ENCODE data around the gene MPO.

MPO gene

GRCh38 chr17:58306131-58306951 is 25.6 kb upstream of the MPO start:
- DNase-seq, result no peak

GRCh38 chr17:58305626-58306025 is 24.9 kb upstream of the MPO start:
- no peak for DNase-seq

DNA sequence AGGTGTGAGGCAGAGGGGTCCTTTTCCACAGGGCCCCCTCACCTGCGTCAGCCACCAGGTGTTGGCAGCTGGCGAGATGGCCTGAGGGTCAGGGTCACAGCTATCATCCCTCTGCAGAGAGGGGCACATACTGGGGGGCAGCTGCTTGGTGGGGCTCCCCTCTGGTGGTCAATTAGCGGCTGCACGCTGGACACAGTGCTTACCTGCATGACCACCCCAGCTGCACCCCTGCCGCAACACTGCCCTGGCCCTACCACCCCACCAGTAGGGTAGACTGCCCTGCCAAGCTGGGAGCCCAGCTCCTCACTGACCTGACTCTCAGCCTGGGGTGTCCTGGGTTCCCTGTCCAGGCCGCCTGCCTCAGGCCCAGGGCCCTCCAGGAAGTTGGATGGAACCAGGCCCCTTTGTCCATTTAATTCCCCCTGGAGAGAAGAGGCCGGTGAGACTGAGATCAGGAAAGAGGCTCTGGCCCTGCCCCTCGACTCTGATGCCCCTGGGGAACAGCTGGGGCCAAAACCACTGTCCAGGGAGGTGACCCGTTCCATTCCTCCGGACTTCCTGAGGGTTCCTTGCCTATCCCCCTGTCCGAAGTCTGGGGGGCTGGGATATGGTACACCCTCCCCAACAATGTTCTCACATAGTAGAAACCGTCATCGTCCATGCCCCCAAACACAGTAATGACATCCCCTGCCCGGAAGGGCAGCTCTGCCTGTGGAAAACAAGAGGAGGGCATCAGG is 24.2 kb upstream of the MPO start:
- no peak for DNase-seq

DNA sequence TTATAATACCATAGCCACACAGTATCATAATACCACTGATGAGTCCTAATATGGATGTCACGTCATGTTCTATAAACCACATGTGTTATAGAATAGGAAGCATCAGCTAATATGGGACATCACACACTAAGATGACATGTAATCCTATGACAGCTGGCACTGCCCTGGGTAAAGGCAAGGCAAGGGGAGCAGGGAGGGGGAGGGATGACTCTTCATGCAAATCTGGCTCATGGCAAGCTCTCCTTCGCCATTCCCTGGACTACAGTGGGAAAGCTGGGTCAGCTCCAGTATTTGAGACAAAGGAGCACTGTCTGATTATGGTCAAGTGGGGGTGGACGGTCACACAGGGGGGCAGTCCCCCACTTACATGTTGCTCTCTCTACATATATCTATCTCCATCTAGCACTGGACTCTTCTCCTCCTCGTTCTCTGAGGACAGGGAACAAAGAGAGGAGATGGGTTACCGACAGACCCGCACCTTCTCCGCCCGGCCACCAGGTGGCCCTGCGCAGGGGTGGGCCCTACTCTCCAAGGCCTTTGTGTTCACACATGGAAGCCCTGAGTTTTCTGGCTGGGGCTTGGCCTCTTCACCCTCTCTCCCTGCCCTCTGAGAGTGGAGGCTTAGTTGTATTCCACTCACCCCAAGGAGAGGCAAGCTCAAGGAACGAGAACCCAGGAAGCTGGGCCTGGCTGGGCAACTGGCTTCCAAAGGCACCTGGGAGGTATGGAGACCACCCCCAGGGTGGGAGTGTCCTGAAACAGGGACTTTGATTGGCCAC is 23.4 kb upstream of the MPO start:
- DNase-seq, result peak; percentile 95

DNA sequence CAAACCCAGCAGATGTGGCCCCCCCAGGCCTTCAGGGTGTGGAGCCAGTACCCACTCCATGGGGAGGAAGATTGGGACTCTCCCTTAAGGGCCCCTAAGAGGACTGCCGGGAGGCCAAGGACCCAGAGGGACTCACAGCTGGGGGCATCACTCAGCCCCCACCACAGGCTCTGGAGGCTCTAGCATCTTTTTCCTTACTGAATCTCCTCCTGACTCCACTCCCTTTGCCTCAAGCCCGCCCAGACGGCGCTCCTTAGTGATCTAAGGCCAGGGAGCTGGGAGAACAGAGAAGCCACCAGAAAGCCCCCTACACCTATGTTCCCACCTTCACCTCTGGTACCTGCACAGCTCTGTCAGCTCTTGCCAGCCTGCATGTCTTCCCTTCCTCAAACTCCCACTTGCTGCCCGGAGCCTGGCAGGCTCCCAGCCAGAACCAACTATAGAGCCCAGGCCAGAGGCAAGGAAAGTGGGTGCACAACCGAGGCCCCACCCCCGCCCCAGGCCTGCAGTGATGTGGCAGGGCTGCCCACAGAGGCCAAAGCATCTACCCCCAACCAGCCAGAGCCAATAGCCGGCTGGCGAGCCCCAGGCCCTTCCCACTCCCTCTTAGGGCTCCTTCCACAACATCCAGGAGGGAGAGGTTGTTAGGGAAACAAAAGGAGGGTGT is 22.3 kb upstream of the MPO start:
- no peak for DNase-seq

- peak; percentile 9 for DNase-seq
These were observed 21.6 kb upstream of the MPO start for GRCh38 chr17:58302171-58302918.

DNA sequence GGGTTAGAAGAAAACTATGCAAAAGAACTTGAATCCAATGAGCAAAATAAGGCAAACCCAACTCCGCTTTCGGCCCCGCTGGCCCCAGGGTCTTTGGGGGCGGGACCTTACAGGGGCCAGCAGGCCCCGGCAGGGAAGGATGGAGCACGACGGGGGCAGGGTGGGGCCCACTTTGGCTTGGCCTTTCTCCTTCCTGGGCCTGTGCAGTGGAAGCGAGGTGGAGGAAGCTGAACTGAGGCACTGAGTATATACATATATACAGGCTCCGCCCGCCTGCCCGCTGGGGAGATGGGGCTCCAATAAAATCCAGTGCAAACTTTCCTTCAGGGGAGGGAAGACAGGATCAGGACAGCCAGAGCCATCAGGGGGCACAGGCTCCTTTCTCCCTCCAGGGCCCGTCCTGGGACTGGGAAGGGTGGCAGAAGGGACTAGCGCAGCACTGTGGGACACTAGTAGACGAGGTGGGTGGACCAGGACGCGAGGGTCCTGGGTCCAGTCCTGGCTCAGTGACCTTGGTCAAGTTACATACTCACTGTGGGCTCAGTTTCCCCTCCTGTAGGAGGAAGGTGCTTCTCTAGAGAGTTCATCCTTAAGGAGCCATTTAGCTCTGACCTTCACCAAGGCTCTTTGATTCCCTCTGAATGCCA is 20.9 kb upstream of the MPO start:
- DNase-seq, result no peak

DNA sequence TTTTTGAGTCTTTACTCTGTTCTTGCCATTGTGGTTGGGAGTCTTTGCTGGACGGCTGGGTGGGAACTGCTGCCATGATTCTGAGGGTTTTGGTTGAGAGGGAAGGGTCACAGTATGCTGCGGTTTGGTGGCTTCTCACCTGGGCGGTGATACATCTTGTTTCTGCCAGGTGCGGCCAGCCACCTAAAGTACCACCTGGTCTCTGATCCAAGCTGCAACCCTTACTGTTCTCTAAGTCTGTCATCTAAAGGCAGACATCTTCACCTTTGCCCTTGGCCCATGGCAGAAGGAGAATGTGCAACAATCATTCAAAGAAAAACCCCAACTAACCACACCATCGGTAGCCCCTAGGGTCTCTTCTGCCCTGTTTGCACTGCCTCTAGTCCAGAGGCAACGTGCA is 19.6 kb upstream of the MPO start:
- no peak for DNase-seq

- no peak for DNase-seq
These were observed 13.3 kb upstream of the MPO start for GRCh38 chr17:58294034-58294433.

DNA sequence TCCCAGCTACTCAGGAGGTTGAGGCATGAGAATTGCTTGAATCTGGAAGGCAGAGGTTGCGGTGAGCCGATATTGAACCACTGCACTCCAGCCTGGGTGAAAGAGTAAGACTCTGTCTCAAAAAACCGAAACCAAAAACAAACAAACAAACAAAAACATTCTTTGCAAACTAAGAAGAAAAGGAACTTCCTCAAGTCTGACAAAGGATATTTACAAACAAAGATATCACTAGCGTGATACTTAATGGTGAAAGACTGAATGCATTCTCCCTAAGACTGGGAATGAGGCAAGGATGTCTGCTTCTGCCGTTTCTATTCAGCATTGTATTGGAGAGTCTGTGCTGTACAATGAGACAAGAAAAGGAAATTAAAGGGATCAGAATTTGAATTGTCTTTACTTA is 10.5 kb upstream of the MPO start:
- DNase-seq, result no peak

GRCh38 chr17:58289869-58290268 is 9.1 kb upstream of the MPO start:
- DNase-seq, result peak; percentile 52

- no peak for DNase-seq
These were observed 4.7 kb upstream of the MPO start for GRCh38 chr17:58285422-58285810.

DNA sequence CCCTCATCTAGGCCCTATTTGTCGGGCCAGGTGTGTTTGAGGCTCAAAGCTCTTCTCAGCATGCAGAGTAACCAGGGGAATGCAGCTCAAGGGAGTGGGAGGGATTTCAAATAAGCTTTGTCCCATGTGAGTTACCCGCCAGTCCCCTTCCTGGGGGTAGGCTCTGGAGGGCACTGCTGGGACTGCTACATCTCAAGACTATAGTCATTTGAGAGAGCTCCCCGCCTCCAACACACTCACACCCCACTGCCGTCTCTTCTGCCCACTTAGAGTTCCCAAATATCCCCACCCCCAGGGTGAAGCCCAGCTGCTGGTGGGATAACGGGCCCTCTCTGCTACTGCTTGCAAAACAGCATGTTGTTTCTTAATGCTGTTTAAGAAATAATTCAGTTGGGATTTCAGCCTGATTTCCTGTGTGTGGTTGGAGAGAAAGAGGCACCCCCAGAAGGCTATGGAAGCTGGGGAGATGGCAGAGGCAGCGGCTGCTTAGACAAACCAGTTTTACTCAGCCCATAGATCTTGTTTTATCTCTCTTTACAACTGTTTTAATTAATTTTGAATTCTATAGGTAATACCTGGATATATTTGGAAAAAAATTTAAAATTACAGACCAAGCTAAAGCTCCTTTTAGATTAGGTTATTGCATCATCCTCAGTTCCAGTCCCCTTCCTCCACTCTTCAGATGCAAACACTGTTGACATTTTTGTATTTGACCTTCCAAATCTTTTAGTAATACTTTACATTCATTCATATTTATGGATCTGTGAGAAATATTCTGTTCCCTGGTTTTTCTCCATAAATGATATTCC is 4.1 kb upstream of the MPO start:
- DNase-seq, result no peak

GRCh38 chr17:58283674-58284612 is 3.2 kb upstream of the MPO start:
- DNase-seq, result no peak

- DNase-seq, result no peak
These were observed 1.7 kb upstream of the MPO start for GRCh38 chr17:58282442-58282841.

DNA sequence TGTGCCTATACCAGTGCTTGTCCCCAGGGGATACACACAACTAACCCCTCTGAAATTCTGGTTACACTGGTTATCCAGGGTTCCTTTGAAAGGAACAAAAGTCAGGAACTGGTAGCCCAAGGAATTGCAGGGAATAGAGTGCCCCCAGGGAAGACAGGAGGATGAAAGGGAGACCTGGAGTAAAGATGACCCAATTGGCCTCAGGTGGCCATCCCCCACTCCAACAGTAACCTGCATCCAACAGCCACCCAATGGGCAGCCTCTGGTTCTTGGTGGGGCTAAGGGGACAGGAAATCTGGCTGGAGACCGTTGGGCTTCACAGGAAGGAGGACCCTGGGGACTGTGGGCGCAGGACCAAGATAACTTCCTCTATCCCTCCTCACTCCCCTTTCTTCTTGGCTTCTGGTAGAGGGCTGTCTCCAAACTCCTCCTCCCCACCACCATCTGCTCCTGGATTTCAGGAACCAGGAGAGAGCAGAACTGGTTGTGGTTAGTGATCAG is 826 bp upstream of the MPO start:
- DNase-seq, result peak; percentile 33

DNA sequence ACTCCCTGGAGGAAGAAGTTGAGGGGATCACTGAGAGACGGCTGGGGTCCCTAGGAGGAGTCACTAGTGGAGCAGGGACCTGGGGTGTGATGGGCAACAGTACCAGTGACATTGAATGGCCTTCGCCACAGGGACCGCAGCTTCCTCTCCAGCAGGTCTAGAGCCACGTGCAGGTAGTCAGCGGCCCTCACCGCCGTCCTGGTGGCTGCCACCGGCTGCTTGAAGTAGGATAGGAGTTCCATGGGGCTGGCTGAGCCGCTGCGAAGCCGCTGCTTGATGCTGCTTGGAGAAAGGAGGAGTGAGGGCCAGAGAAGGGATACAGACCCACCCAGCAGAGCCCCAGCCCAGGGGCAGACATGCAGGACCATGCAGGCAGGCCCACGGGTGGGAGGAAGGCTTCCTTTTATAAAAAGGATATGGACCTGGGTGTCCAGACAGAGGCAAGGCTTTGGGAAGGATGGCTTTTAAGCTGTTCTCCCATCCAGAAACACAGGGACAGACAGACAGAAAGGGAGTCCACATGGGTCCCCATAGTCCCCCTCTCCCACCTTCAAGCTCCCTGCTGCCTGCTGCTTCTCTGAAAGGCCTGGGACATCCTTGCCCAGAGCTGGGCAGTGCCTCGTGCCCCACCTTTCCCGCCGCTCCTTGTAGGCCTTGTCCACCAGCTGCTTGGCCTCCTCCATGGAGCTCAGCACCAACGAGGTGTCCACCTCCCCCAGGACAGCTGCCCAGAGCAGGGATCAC is 827 bp downstream of the MPO start:
- DNase-seq, result no peak

DNA sequence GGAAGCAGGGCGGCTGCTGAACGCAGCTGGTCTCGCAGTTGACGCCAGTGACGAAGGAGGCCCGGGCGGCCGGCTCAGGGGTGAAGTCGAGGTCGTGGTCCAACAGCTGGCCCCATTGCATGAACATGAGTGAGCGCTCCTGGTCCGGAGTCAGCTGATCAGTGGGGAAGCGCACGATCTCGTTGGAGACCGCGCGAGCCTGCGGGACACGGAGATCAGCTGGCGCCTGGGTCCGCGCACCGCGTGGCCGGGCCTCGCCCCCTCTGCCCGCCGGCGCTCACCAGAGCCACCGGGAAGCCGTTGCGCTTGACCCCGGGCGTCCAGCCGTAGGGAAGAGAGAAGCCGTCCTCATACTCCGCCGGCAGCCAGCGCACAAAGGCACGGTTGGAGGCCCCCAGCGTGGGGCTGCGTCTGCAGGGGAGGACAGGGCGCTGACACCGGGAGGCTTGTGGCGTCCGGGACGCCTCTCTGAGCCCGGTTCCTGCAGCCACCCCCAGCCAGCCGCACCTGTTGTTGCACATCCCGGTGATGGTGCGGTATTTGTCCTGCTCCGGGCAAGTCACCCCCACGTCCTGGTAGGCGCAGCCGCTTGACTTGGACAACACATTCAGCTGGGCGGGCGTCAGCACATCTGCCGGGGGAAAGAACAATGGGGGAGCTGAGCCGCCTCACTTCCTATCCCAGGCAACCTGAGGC is 1.6 kb downstream of the MPO start:
- no peak for DNase-seq
